Kidney (tissue), 14 donors: ENCODE results near the gene CACNB4. TPM values are rescaled to one million over a fixed set of nuclear protein-coding genes. Genes with fewer than 3 reads are reported as not detected.

Source experiments
- DNase-seq, 5 donors: peaks; one replicate each; pipeline ENCODE4 v3.0.0-alpha.2; 2013 to 2020
- FAIRE-seq: peaks from 2 replicates; lab custom pipeline; 2012; peaks lifted over from hg19 to GRCh38; lab: Jason Lieb, UNC
- H3K27ac ChIP-seq, 2 donors: one replicate each; pipeline ENCODE4 v1.7.0; 2013; ENCODE audit warnings: low read depth in 2 of 2, low read length in 2 of 2, inconsistent platforms in 1 of 2
- H3K27me3 ChIP-seq: one replicate; pipeline ENCODE4 v1.7.1; 2013; ENCODE audit warnings: low read length, inconsistent platforms; ENCODE audit not compliant: control insufficient read depth, insufficient read depth
- H3K36me3 ChIP-seq, 3 donors: one replicate each; pipeline versions ENCODE4 v1.7.0 to v1.7.1; 2013; ENCODE audit warnings: low read length in 3 of 3, control low read depth in 1 of 3, inconsistent platforms in 1 of 3; ENCODE audit not compliant: insufficient read depth in 3 of 3, control insufficient read depth in 2 of 3
- H3K4me1 ChIP-seq, 3 donors: one replicate each; pipeline versions ENCODE4 v1.7.0 to v1.7.1; 2013; ENCODE audit warnings: low read length in 3 of 3, inconsistent platforms in 1 of 3, low read depth in 1 of 3; ENCODE audit not compliant: control insufficient read depth in 2 of 3, insufficient read depth in 2 of 3
- H3K4me3 ChIP-seq, 3 donors: one replicate each; pipeline versions ENCODE4 v1.7.0 to v1.8.1; 2013; ENCODE audit warnings: low read length in 3 of 3, control low read depth in 1 of 3, inconsistent platforms in 1 of 3
- H3K9ac ChIP-seq, 3 donors: one replicate each; pipeline versions ENCODE4 v1.7.0 to v1.7.1; 2013; ENCODE audit warnings: low read length in 3 of 3, control low read depth in 1 of 3, inconsistent platforms in 1 of 3
- H3K9me3 ChIP-seq, 3 donors: one replicate each; pipeline versions ENCODE4 v1.7.0 to v1.7.1; 2013; ENCODE audit warnings: low read length in 3 of 3, control low read depth in 1 of 3, inconsistent platforms in 1 of 3; ENCODE audit not compliant: control insufficient read depth in 2 of 3, insufficient read depth in 1 of 3
- intact Hi-C: fragments of 100-400 bp; cut with DNase I; formaldehyde crosslinking; loops from one replicate; pipeline ENCODE4 v1.11.1; 2022
- polyA plus RNA-seq: library from polyadenylated mRNA; stranded (reverse); fragments of 350-450 nt; fragmentation: Illumina TruSeq; extraction: RNeasy Lipid Tissue Mini Kit (QIAGEN cat#74804); gene quantifications from one replicate; pipeline ENCODE4 v1.2.3, GENCODE V29; 2014; ENCODE audit warnings: low read depth, low replicate concordance; ENCODE audit not compliant: insufficient read depth
- total RNA-seq: library from RNA; stranded (reverse); fragmentation: NEBNext Ultra II Directional; extraction: Animal tissue kit (Norgen Biotek cat#: 25700); gene quantifications from one replicate; pipeline ENCODE4 v1.2.1, GENCODE V29; 2021
- TF ChIP-seq, protein P1 (sequence below): IDR thresholded peaks from 3 replicates; pipeline ENCODE4 v1.5.1; 2012; ENCODE audit warnings: mild to moderate bottlenecking, moderate library complexity, borderline replicate concordance; ENCODE audit not compliant: insufficient read depth; ENCODE audit errors: extremely low read depth
- donor health status: control.
- donor health status: control.
- donor health status: control.
- donor health status: control.
- donor health status: control.
- donor health status: DM: yes; HTN: yes; CAD: no.
- donor health status: Normal renal cell carcinoma (clear cell type).

CACNB4 gene
- total and polyA plus RNA-seq, 2 donors from 2014 or later: 1.3 to 2.2 TPM

DNA sequence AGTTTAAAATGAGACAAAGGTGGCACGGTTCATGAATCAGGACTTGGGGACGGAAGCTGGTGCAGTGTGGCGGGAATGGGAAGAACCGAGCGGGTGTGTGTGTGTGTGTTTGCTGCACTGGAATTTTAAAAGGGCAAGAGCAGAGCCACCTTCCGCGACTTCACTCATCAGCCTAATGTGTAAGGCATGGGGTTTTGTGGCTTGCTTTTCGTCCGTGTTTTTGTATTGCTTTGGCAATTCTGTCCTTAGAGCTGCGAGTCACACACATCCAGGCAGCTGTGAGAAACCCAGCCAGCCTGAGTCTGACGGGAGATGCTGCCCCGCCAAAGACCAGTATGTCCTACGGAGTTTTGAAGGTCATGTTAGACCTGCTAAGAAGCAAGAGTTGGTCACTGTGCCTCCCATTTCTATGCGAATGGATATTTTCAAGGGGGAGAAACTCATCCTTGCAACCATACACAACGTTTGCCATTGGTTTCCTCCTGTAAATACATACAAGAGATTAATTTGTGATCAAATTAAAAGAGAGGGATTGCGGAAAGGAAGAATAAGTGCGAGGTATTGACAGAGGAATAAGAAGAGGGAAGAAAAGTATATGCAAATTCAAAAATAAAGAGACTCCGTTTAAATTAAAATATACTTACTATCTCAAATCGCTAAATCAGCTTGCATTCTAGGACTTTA, 665 bp upstream of the CACNB4 start:
- Histone ChIP-seq H3K9ac (peak overlapping the region; percentile 38 to 45 (median 38)), H3K9me3 (no peaks in the 10 kb centered on the region), H3K4me1 (peaks cover 0 to 7% (median 5%) of the 10 kb centered on the region in 3 donors), H3K27ac (peak overlapping the region in 1 of 2 donors; percentile 14), H3K4me3 (peak overlapping the region; percentile 63 to 67 (median 66)), H3K36me3 (no peaks in the 10 kb centered on the region), H3K27me3 (peaks cover 6% of the 10 kb centered on the region)
- FAIRE-seq: no peak
- intact Hi-C loops: no loop called here
- TF ChIP-seq, protein P1, sequence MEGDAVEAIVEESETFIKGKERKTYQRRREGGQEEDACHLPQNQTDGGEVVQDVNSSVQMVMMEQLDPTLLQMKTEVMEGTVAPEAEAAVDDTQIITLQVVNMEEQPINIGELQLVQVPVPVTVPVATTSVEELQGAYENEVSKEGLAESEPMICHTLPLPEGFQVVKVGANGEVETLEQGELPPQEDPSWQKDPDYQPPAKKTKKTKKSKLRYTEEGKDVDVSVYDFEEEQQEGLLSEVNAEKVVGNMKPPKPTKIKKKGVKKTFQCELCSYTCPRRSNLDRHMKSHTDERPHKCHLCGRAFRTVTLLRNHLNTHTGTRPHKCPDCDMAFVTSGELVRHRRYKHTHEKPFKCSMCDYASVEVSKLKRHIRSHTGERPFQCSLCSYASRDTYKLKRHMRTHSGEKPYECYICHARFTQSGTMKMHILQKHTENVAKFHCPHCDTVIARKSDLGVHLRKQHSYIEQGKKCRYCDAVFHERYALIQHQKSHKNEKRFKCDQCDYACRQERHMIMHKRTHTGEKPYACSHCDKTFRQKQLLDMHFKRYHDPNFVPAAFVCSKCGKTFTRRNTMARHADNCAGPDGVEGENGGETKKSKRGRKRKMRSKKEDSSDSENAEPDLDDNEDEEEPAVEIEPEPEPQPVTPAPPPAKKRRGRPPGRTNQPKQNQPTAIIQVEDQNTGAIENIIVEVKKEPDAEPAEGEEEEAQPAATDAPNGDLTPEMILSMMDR: no peak
- peak in 3 of 5 donors; percentile 47 to 75 (median 51) for DNase-seq

DNA sequence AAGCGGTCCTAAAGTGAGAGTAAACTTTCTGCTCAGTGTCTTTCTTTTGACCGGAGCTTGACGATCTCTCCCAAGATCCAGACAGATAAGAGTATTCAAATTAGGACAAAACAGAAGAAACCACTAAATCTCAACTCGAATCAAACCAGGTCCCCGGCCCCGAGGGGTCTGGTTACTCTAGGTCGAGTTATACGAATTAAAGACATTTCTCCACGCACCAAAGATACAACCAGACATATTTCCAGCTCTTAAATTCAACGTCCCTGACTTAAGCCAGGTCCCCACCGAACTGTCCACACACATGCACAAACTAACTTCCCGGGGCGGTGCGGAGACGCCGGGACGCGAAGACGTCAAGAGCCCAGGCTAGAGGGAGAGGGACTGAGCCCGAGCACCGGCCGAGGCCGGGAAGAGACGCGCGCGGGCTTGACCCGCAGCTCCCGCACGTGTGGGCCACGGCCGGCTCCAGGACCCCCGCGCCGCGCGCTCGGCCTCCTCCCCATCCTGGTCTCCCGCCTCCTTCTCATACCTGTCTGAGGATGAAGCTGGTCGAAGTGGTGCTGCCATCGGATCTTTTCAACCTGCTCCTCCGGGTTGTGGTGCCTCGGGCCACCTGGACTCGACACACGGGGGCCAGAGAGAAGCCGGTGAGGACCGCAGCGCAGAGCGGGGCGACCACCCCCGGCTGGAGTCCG, 896 bp downstream of the CACNB4 start:
- H3K36me3 ChIP-seq: no peaks in the 10 kb centered on the region
- DNase-seq (peak in 4 of 5 donors; percentile 48 to 75 (median 66)), FAIRE-seq (no peak)
- H3K27me3 ChIP-seq: peaks cover 6% of the 10 kb centered on the region
- H3K4me1 ChIP-seq: peaks cover 0 to 7% (median 5%) of the 10 kb centered on the region in 3 donors
- intact Hi-C loops: no loop called here
- no peaks in the 10 kb centered on the region for H3K9me3 ChIP-seq
- peak overlapping the region; percentile 16 to 64 (median 63) for H3K4me3 ChIP-seq
- TF ChIP-seq, protein P1: no peak
- peak overlapping the region; percentile 0 to 8 for H3K27ac ChIP-seq
- H3K9ac ChIP-seq: peak overlapping the region in 2 of 3 donors; percentile 24 to 27

DNA sequence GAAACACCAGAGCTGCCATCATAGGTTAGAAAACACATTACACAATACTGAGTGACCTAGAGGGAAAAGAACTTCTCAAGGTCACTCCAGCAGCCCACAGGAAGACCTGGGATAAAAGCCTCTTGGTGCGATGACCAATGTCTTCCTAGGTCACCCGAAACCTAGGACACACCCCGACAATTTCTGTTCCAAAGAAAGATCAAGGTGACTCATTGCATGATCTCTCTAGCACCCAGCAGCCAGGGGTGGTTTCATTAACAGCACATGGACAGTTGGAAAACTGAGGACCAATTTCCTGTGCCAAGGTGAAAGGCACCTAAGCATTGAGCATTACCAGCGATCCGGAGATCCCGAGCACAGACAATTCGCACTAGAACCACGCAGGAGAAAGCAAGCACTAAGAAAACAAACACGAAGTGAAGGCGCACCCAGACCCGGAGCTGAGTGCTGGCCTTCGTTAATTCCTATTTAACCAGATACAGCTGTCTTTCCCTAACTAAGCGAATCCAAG, 1.5 kb downstream of the CACNB4 start:
- H3K4me3 ChIP-seq: peak overlapping the region; percentile 16 to 64 (median 63)
- H3K9me3 ChIP-seq: no peaks in the 10 kb centered on the region
- peak overlapping the region in 2 of 3 donors; percentile 24 to 27 for H3K9ac ChIP-seq
- peaks cover 6% of the 10 kb centered on the region for H3K27me3 ChIP-seq
- TF ChIP-seq, protein P1: no peak
- H3K36me3 ChIP-seq: no peaks in the 10 kb centered on the region
- DNase-seq (peak in 3 of 5 donors; percentile 15 to 55 (median 55)), FAIRE-seq (no peak)
- peak overlapping the region; percentile 0 to 8 for H3K27ac ChIP-seq
- intact Hi-C loops: no loop called here
- H3K4me1 ChIP-seq: peaks cover 0 to 7% (median 5%) of the 10 kb centered on the region in 3 donors
